PFSK-1 (cell line): ENCODE measurements around the gene ADD3.

Experiments used
- POLR2AphosphoS5 ChIP-seq: IDR thresholded peaks from 2 replicates; pipeline ENCODE4 v1.6.1; 2012; ENCODE audit warnings: low read depth, mild to moderate bottlenecking, control low read depth, low read length, moderate library complexity
- REST ChIP-seq, 2 experiments: IDR thresholded peaks; 2 replicates each; pipeline versions ENCODE4 v1.6.1 to v1.8.0; 2011 to 2012; ENCODE audit warnings: low read depth in 2 of 2, low read length in 2 of 2, control low read depth in 1 of 2, inconsistent platforms in 1 of 2, mild to moderate bottlenecking in 1 of 2, moderate library complexity in 1 of 2; ENCODE audit not compliant: insufficient read depth in 1 of 2
- TAF1 ChIP-seq: IDR thresholded peaks from 2 replicates; pipeline ENCODE4 v1.6.1; 2012; ENCODE audit warnings: low read length, control low read depth, borderline replicate concordance; ENCODE audit not compliant: insufficient read depth

- TF ChIP-seq TAF1 (no peak), POLR2AphosphoS5 (no peak), REST (IDR thresholded peaks at IDR 0.05; ENCODE audit: insufficient read depth in 1 of 2, low read depth in 2 of 2, low read length in 2 of 2) (no peak)
Observed at GRCh38 chr10:110165239-110165638, 157.5 kb downstream of the ADD3 start.
